IMR-90 (cell line): ENCODE data around the gene BMP2K.

Experiments
- CEBPB ChIP-seq: IDR thresholded peaks from 2 replicates; pipeline ENCODE4 v1.6.1; 2012; ENCODE audit warnings: low read depth, low read length, improper control_type of control experiment
- FOS ChIP-seq: fragments of 150-350 bp; IDR thresholded peaks from 2 replicates; pipeline ENCODE4 v1.6.1; 2016; ENCODE audit warnings: low read depth, low read length
- POLR2A ChIP-seq: IDR thresholded peaks from 2 replicates; pipeline ENCODE4 v1.6.1; 2012; ENCODE audit warnings: mild to moderate bottlenecking, low read depth, low read length
- RAD21 ChIP-seq: IDR thresholded peaks from 2 replicates; pipeline ENCODE4 v1.6.1; 2012; ENCODE audit warnings: low read length, improper control_type of control experiment
- RCOR1 ChIP-seq: IDR thresholded peaks from 2 replicates; pipeline ENCODE4 v1.6.1; 2012; ENCODE audit warnings: mild to moderate bottlenecking, low read length, improper control_type of control experiment; ENCODE audit not compliant: insufficient replicate concordance
- TF ChIP-seq, protein P1 (sequence below): conservative IDR thresholded peaks from 2 replicates; pipeline ENCODE4 v1.5.1; 2012; ENCODE audit warnings: mild to moderate bottlenecking, low read depth, low read length, improper control_type of control experiment

DNA sequence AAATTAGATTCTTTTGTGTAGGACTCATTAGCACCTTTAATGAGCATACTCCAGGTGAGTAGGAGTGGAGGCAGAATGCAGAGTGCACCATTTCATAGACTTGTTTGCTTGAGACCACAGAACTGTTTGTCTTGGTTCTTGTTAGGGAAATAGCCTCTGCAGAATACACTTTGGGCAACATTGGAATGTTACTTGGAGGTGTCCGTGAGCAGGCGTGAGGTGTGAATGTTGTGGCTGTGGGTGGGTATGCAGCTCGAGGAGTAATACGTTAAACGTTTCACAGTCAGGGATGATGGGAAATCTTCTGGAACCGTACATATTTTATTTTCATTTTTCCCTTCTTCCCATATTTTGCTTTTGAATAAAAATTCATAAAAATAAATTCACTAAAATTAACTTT, 131.5 kb downstream of the BMP2K start:
- TF ChIP-seq CEBPB, result no peak
- TF ChIP-seq, protein P1, sequence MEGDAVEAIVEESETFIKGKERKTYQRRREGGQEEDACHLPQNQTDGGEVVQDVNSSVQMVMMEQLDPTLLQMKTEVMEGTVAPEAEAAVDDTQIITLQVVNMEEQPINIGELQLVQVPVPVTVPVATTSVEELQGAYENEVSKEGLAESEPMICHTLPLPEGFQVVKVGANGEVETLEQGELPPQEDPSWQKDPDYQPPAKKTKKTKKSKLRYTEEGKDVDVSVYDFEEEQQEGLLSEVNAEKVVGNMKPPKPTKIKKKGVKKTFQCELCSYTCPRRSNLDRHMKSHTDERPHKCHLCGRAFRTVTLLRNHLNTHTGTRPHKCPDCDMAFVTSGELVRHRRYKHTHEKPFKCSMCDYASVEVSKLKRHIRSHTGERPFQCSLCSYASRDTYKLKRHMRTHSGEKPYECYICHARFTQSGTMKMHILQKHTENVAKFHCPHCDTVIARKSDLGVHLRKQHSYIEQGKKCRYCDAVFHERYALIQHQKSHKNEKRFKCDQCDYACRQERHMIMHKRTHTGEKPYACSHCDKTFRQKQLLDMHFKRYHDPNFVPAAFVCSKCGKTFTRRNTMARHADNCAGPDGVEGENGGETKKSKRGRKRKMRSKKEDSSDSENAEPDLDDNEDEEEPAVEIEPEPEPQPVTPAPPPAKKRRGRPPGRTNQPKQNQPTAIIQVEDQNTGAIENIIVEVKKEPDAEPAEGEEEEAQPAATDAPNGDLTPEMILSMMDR, result no peak
- TF ChIP-seq RAD21, result no peak
- no peak for TF ChIP-seq POLR2A
- TF ChIP-seq RCOR1, result no peak
- no peak for TF ChIP-seq FOS
